Naive thymus-derived CD8-positive, alpha-beta T cell (primary cell): Measurements from ENCODE around the gene KIAA1328. TPM values are rescaled to one million over a fixed set of nuclear protein-coding genes. Genes with fewer than 3 reads are reported as not detected.
A peak's percentile ranks its signal among the peaks of the same experiment; 100 is the strongest.
"Not testable (repeated sequence)": the region's sequence is repeated elsewhere in the genome, so short reads cannot be mapped to it uniquely, and the experiment has no call there.

Experiments used
- ATAC-seq, 2 donors: fragments of 150-1000 bp; cut with Tn5 transposase in 1 of 2; sonication (Bioruptor Pico), chemical (Tn5 transposase) in 1 of 2; 1 replicate in 1 of 2; 2 replicates in 1 of 2; pipeline ENCODE4 v1.10.0; 2021; ENCODE audit warnings: mild to moderate bottlenecking in 2 of 2, moderate library complexity in 2 of 2
- POLR2A ChIA-PET: fragments of 350-600 bp; sonication (Branson Sonifier 250); formaldehyde crosslinking; loops from one replicate; lab custom pipeline; 2021; ENCODE audit warnings: antibody characterized with exemption; lab: Charles Lee
- DNase-seq, 10 donors: peaks; one replicate each; pipeline versions ENCODE4 v3.0.0 to v3.0.0-alpha.2; 2020 to 2022
- H3K27ac Mint-ChIP-seq, 10 donors: one replicate each; pipeline ENCODE4 v1.8.0; 2020 to 2022; ENCODE audit warnings: mild to moderate bottlenecking in 10 of 10, mixed read lengths in 10 of 10, moderate library complexity in 4 of 10, inconsistent platforms in 1 of 10
- H3K27me3 Mint-ChIP-seq, 5 donors: one replicate each; pipeline ENCODE4 v1.8.0; 2021 to 2022; ENCODE audit warnings: mixed read lengths in 5 of 5
- H3K36me3 Mint-ChIP-seq, 3 donors: one replicate each; pipeline ENCODE4 v1.8.0; 2020 to 2022; ENCODE audit warnings: mixed read lengths in 3 of 3, mild to moderate bottlenecking in 2 of 3, inconsistent platforms in 1 of 3
- H3K4me1 Mint-ChIP-seq, 4 donors: one replicate each; pipeline ENCODE4 v1.8.0; 2021 to 2022; ENCODE audit warnings: mixed read lengths in 4 of 4
- H3K4me3 Mint-ChIP-seq, 10 donors: one replicate each; pipeline ENCODE4 v1.8.0; 2020 to 2022; ENCODE audit warnings: mild to moderate bottlenecking in 10 of 10, mixed read lengths in 10 of 10, moderate library complexity in 6 of 10, inconsistent platforms in 1 of 10
- H3K9me3 Mint-ChIP-seq, 9 donors: one replicate each; pipeline ENCODE4 v1.8.0; 2020 to 2022; ENCODE audit warnings: mixed read lengths in 9 of 9, mild to moderate bottlenecking in 3 of 9, inconsistent platforms in 1 of 9, moderate library complexity in 1 of 9
- polyA plus RNA-seq, 3 donors: library from polyadenylated mRNA; unstranded; fragments of 300-500 nt; fragmentation: Illumina TruSeq; gene quantifications; one replicate each; pipeline ENCODE4 v1.2.3, GENCODE V29; 2021
- total RNA-seq, 8 experiments: library from RNA in 2 of 8; stranded (reverse) in 2 of 8; gene quantifications; one replicate each; pipeline ENCODE4 v1.2.3 and lab custom pipeline; 2021 to 2026

Gene KIAA1328
- total and polyA plus RNA-seq, 5 experiments from 2014 or later = 6.3 to 15.1 (median 10.8) TPM

GRCh38 chr18:36893227-36893626 is 64.3 kb downstream of the KIAA1328 start:
- Mint-ChIP-seq H3K27ac (no peak overlapping the region), H3K9me3 (no peaks in the 10 kb centered on the region), H3K4me3 (no peak overlapping the region), H3K27me3 (no peaks in the 10 kb centered on the region), H3K36me3 (peaks cover 7 to 25% (median 21%) of the 10 kb centered on the region in 3 donors), H3K4me1 (peaks cover 0 to 6% (median 3%) of the 10 kb centered on the region in 4 donors)
- ATAC-seq (no peak), DNase-seq (no peak)
- POLR2A ChIA-PET = no interaction called here

- Mint-ChIP-seq H3K36me3 (peaks cover 20 to 33% (median 27%) of the 10 kb centered on the region in 3 donors), H3K4me1 (no peaks in the 10 kb centered on the region), H3K27me3 (no peaks in the 10 kb centered on the region), H3K9me3 (peaks cover 0 to 10% (median 2%) of the 10 kb centered on the region in 9 donors), H3K4me3 (no peak overlapping the region), H3K27ac (no peak overlapping the region)
- POLR2A ChIA-PET = no interaction called here
- ATAC-seq = no peak
- DNase-seq = no peak
These were observed 66.7 kb downstream of the KIAA1328 start for GRCh38 chr18:36895606-36896005.

- DNase-seq = no peak
- Mint-ChIP-seq H3K4me1 (no peaks in the 10 kb centered on the region), H3K36me3 (peaks cover 16 to 27% (median 23%) of the 10 kb centered on the region in 3 donors), H3K9me3 (peaks cover 0 to 10% (median 2%) of the 10 kb centered on the region in 9 donors), H3K27ac (peak overlapping the region in 1 of 10 donors; percentile 17), H3K27me3 (no peaks in the 10 kb centered on the region), H3K4me3 (no peak overlapping the region)
- no peak for ATAC-seq
- POLR2A ChIA-PET = no interaction called here
These were observed 68.3 kb downstream of the KIAA1328 start for GRCh38 chr18:36897253-36897652.

GRCh38 chr18:36899289-36899688 is 70.4 kb downstream of the KIAA1328 start:
- H3K9me3 Mint-ChIP-seq = peaks cover 0 to 10% (median 2%) of the 10 kb centered on the region in 9 donors
- peak in 1 of 10 donors; percentile 2 for DNase-seq
- H3K4me3 Mint-ChIP-seq = no peak overlapping the region
- no peaks in the 10 kb centered on the region for H3K4me1 Mint-ChIP-seq
- no peak for ATAC-seq
- no peaks in the 10 kb centered on the region for H3K27me3 Mint-ChIP-seq
- H3K36me3 Mint-ChIP-seq = peaks cover 15 to 26% (median 17%) of the 10 kb centered on the region in 3 donors
- H3K27ac Mint-ChIP-seq = no peak overlapping the region
- POLR2A ChIA-PET = no interaction called here

- H3K36me3 Mint-ChIP-seq = peaks cover 13 to 27% (median 17%) of the 10 kb centered on the region in 3 donors
- POLR2A ChIA-PET = no interaction called here
- H3K9me3 Mint-ChIP-seq = peaks cover 0 to 10% (median 2%) of the 10 kb centered on the region in 9 donors
- H3K27me3 Mint-ChIP-seq = no peaks in the 10 kb centered on the region
- ATAC-seq (no peak), DNase-seq (no peak)
- H3K27ac Mint-ChIP-seq = no peak overlapping the region
- no peak overlapping the region for H3K4me3 Mint-ChIP-seq
- H3K4me1 Mint-ChIP-seq = no peaks in the 10 kb centered on the region
These were observed 71.5 kb downstream of the KIAA1328 start for GRCh38 chr18:36900466-36900865.

- no peaks in the 10 kb centered on the region for H3K4me1 Mint-ChIP-seq
- peaks cover 0 to 10% (median 2%) of the 10 kb centered on the region in 9 donors for H3K9me3 Mint-ChIP-seq
- POLR2A ChIA-PET = no interaction called here
- H3K4me3 Mint-ChIP-seq = no peak overlapping the region
- ATAC-seq (no peak), DNase-seq (no peak)
- no peaks in the 10 kb centered on the region for H3K27me3 Mint-ChIP-seq
- peaks cover 20 to 35% (median 21%) of the 10 kb centered on the region in 3 donors for H3K36me3 Mint-ChIP-seq
- no peak overlapping the region for H3K27ac Mint-ChIP-seq
These were observed 72.4 kb downstream of the KIAA1328 start for GRCh38 chr18:36901277-36901701.

- POLR2A ChIA-PET = no interaction called here
- Mint-ChIP-seq H3K27me3 (no peaks in the 10 kb centered on the region), H3K4me1 (no peaks in the 10 kb centered on the region), H3K9me3 (peaks cover 0 to 14% (median 2%) of the 10 kb centered on the region in 9 donors), H3K36me3 (peaks cover 14 to 33% (median 17%) of the 10 kb centered on the region in 3 donors), H3K4me3 (no peak overlapping the region), H3K27ac (no peak overlapping the region)
- DNase-seq (no peak), ATAC-seq (no peak)
These were observed 74.4 kb downstream of the KIAA1328 start for GRCh38 chr18:36903215-36903928.

- no peak overlapping the region for H3K4me3 Mint-ChIP-seq
- DNase-seq (no peak), ATAC-seq (no peak)
- POLR2A ChIA-PET = no interaction called here
- peaks cover 5 to 25% (median 11%) of the 10 kb centered on the region in 3 donors for H3K36me3 Mint-ChIP-seq
- H3K9me3 Mint-ChIP-seq = peaks cover 0 to 4% (median 0%) of the 10 kb centered on the region in 9 donors
- H3K4me1 Mint-ChIP-seq = peaks cover 0 to under 1% (median 0%) of the 10 kb centered on the region in 4 donors
- H3K27ac Mint-ChIP-seq = no peak overlapping the region
- no peaks in the 10 kb centered on the region for H3K27me3 Mint-ChIP-seq
These were observed 76.6 kb downstream of the KIAA1328 start for GRCh38 chr18:36905571-36905970.

- H3K9me3 Mint-ChIP-seq, H3K27me3 Mint-ChIP-seq, DNase-seq, H3K27ac Mint-ChIP-seq, ATAC-seq, POLR2A ChIA-PET, H3K4me3 Mint-ChIP-seq: not testable (repeated sequence)
- Mint-ChIP-seq H3K4me1 (peaks cover 16 to 24% (median 21%) of the 10 kb centered on the region in 4 donors), H3K36me3 (peaks cover 5 to 25% (median 13%) of the 10 kb centered on the region in 3 donors)
These were observed 80.4 kb downstream of the KIAA1328 start for GRCh38 chr18:36909282-36909681.

- ATAC-seq (peak; percentile 33 to 53), DNase-seq (peak in 3 of 10 donors; percentile 1 to 27 (median 12))
- Mint-ChIP-seq H3K27me3 (no peaks in the 10 kb centered on the region), H3K27ac (peak overlapping the region; percentile 17 to 94 (median 78)), H3K36me3 (peaks cover 4 to 11% (median 6%) of the 10 kb centered on the region in 3 donors), H3K9me3 (peaks cover 0 to 2% (median 0%) of the 10 kb centered on the region in 9 donors), H3K4me3 (peak overlapping the region in 6 of 10 donors; percentile 8 to 74 (median 52)), H3K4me1 (peaks cover 16 to 24% (median 21%) of the 10 kb centered on the region in 4 donors)
- POLR2A ChIA-PET = no interaction called here
These were observed 84.0 kb downstream of the KIAA1328 start for GRCh38 chr18:36912887-36913286.

- Mint-ChIP-seq H3K27me3 (no peaks in the 10 kb centered on the region), H3K36me3 (peaks cover 4 to 35% (median 32%) of the 10 kb centered on the region in 3 donors)
- POLR2A ChIA-PET = no interaction called here
These were observed 89.0 kb downstream of the KIAA1328 start for GRCh38 chr18:36917907-36918306.

GRCh38 chr18:36929601-36930000 is 100.7 kb downstream of the KIAA1328 start:
- Mint-ChIP-seq H3K36me3 (peaks cover 17 to 23% (median 17%) of the 10 kb centered on the region in 3 donors), H3K4me3 (no peak overlapping the region), H3K9me3 (peaks cover 0 to 3% (median 0%) of the 10 kb centered on the region in 9 donors), H3K27me3 (no peaks in the 10 kb centered on the region), H3K4me1 (peaks cover 0 to 4% (median 0%) of the 10 kb centered on the region in 4 donors), H3K27ac (peak overlapping the region in 1 of 10 donors; percentile 35)
- DNase-seq = no peak
- no peak for ATAC-seq
- POLR2A ChIA-PET = no interaction called here

More at GRCh38 chr18:36917907-36918306, 89.0 kb downstream of the KIAA1328 start:
- DNase-seq = no peak
- Mint-ChIP-seq H3K9me3 (peaks cover 0 to 13% (median 4%) of the 10 kb centered on the region in 9 donors), H3K4me1 (peaks cover 10 to 12% (median 10%) of the 10 kb centered on the region in 4 donors), H3K4me3 (no peak overlapping the region), H3K27ac (peak overlapping the region in 1 of 10 donors; percentile 44)
- no peak for ATAC-seq

- H3K9me3 Mint-ChIP-seq = peaks cover 0 to 11% (median 1%) of the 10 kb centered on the region in 9 donors
These were observed 102.2 kb downstream of the KIAA1328 start for GRCh38 chr18:36931106-36931505.

More at GRCh38 chr18:36931106-36931505, 102.2 kb downstream of the KIAA1328 start:
- ATAC-seq = no peak
- Mint-ChIP-seq H3K36me3 (peaks cover 17 to 24% (median 18%) of the 10 kb centered on the region in 3 donors), H3K4me3 (no peak overlapping the region), H3K4me1 (peaks cover 0 to 4% (median 0%) of the 10 kb centered on the region in 4 donors), H3K27ac (no peak overlapping the region), H3K27me3 (no peaks in the 10 kb centered on the region)
- POLR2A ChIA-PET = no interaction called here
- DNase-seq = no peak
